Heart left ventricle (tissue), 13 donors: ENCODE results near the gene MASTL.

ENCODE experiments used
- CTCF ChIP-seq, 12 donors: fragments of 200-600 bp; sonication (generic) in 4 of 12; IDR thresholded peaks; one replicate each; pipeline versions ENCODE4 v1.5.0 to v1.8.0; 2018 to 2022; ENCODE audit warnings: antibody characterized with exemption in 12 of 12, mild to moderate bottlenecking in 5 of 12
- POLR2A ChIP-seq, 2 donors: fragments of 450-650 bp; IDR thresholded peaks; one replicate each; pipeline ENCODE4 v1.6.1; 2017; ENCODE audit warnings: antibody characterized with exemption in 2 of 2, mild to moderate bottlenecking in 2 of 2, moderate library complexity in 2 of 2
- donor health status: ischemic (EF 13 %, LVEDD 7.1; RV severe dilation, severe dysfunction).
- donor health status: DM: no; HTN: yes; CAD: no.
- donor health status: DM: no; HTN: no; CAD: no.
- donor health status: ischemic (EF 25% LVEDD 6.9; RV normal size, moderate dysfunction).
- donor health status: ischemic (EF 25% LVEDD 5.7; RV mildly dilated, moderate dysfunction).
- donor health status: ischemic (EF 35%, LVEDD 5.7; RV mildly dilated, moderate dysfunction).
- donor health status: nonischemic (EF 11% LVEDD 7.7; RV severe dilation, severe dysfunction).
- donor health status: DM: yes; HTN: yes; CAD: no.
- donor health status: PGD.
- donor health status: ischemic (EF 29% LVEDD 5.4; RV normal size, mild dysfunction).
- donor health status: nonischemic (EF 23%, LVEDD 6.1; RV moderate dilation, normal function).

DNA sequence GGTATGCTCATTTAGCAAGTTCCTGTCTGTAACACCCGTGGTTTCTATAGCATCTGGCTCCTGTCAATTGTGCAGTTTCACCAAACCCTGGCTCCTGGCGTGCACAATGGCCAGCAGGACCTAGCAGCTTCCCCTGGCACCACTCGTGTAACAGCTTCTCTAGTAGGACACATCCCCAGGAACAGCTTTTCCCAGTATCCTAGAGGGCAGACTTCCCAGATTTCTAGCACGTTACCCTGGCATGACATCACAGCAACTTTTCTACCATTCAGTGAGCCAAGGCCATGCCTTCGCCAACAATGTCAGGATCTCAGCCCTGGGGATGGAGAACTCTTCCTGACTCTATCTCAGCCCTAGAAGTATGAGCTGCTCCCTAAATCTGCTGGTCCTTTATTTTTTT is 7.5 kb upstream of the MASTL start:
- no peak for TF ChIP-seq CTCF (IDR thresholded peaks at IDR 0.05)
- no peak for TF ChIP-seq POLR2A (IDR thresholded peaks at IDR 0.05)
